Measurements from ENCODE around the gene ADAMTSL1.

The ADAMTSL1 gene

DNA sequence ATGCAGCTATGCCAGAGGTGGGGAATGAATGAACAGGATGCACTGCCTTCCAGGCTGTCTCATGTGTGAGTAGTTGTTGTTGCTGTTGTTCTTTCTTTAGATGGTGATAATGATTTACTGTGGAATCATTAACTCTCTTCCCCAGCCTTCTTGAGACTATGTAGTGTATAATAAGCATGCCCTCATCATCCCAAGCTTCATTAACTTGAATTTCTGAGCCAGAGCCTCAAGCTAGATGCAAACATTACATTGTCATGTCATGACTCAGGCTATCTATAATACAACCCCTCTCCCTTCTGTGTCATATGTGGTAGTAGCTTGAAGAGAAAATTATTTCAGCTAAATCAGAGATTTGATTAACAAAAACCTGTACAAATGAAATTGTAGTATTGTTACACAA, 10.0 kb upstream of the ADAMTSL1 start:
- DNase-seq (ENCODE audit: low read depth in 1 of 2, low spot score in 1 of 2), result no peak
- Histone ChIP-seq H3K4me3 (replicated peaks; ENCODE audit: insufficient read depth, low read length) (no peak overlapping the region), H3K27ac (replicated peaks) (no peak overlapping the region), H3K27me3 (ENCODE audit: insufficient read depth, poor library complexity, severe bottlenecking) (no peaks in the 10 kb centered on the region)
- TF ChIP-seq GABPA (IDR thresholded peaks at IDR 0.05; ENCODE audit: low read depth), result no peak
- TF ChIP-seq, protein P1, sequence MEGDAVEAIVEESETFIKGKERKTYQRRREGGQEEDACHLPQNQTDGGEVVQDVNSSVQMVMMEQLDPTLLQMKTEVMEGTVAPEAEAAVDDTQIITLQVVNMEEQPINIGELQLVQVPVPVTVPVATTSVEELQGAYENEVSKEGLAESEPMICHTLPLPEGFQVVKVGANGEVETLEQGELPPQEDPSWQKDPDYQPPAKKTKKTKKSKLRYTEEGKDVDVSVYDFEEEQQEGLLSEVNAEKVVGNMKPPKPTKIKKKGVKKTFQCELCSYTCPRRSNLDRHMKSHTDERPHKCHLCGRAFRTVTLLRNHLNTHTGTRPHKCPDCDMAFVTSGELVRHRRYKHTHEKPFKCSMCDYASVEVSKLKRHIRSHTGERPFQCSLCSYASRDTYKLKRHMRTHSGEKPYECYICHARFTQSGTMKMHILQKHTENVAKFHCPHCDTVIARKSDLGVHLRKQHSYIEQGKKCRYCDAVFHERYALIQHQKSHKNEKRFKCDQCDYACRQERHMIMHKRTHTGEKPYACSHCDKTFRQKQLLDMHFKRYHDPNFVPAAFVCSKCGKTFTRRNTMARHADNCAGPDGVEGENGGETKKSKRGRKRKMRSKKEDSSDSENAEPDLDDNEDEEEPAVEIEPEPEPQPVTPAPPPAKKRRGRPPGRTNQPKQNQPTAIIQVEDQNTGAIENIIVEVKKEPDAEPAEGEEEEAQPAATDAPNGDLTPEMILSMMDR (IDR thresholded peaks at IDR 0.05; ENCODE audit: insufficient read depth, low read length), result no peak
- TF ChIP-seq, protein P2, sequence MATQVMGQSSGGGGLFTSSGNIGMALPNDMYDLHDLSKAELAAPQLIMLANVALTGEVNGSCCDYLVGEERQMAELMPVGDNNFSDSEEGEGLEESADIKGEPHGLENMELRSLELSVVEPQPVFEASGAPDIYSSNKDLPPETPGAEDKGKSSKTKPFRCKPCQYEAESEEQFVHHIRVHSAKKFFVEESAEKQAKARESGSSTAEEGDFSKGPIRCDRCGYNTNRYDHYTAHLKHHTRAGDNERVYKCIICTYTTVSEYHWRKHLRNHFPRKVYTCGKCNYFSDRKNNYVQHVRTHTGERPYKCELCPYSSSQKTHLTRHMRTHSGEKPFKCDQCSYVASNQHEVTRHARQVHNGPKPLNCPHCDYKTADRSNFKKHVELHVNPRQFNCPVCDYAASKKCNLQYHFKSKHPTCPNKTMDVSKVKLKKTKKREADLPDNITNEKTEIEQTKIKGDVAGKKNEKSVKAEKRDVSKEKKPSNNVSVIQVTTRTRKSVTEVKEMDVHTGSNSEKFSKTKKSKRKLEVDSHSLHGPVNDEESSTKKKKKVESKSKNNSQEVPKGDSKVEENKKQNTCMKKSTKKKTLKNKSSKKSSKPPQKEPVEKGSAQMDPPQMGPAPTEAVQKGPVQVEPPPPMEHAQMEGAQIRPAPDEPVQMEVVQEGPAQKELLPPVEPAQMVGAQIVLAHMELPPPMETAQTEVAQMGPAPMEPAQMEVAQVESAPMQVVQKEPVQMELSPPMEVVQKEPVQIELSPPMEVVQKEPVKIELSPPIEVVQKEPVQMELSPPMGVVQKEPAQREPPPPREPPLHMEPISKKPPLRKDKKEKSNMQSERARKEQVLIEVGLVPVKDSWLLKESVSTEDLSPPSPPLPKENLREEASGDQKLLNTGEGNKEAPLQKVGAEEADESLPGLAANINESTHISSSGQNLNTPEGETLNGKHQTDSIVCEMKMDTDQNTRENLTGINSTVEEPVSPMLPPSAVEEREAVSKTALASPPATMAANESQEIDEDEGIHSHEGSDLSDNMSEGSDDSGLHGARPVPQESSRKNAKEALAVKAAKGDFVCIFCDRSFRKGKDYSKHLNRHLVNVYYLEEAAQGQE (IDR thresholded peaks at IDR 0.05; ENCODE audit: insufficient replicate concordance, low read depth), result no peak
- TF ChIP-seq SPI1 (IDR thresholded peaks at IDR 0.05; ENCODE audit: borderline replicate concordance, low read depth), result no peak
- no peak for TF ChIP-seq POLR2AphosphoS5 (IDR thresholded peaks at IDR 0.05; ENCODE audit: low read depth)

DNA sequence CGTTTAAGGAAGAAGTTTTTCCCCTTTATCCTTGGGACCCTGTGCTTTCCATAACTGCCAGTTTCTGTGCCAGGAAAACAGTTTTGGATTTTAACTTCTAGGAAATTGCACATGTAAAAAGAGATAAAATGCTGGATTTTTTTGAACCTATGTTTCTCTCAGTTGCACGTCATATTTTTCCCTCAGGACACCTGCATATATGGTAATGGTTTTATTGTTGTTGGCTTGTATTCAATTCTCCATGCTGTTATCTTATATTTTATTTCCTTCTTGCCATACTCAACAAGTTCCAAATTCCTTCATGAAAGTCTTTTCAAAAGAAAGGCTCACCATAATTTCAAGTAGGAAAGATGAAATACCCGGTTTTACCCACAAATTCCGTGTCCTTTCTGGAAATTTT, 7.9 kb upstream of the ADAMTSL1 start:
- DNase-seq (ENCODE audit: low read depth in 1 of 2, low spot score in 1 of 2), result no peak
- TF ChIP-seq POLR2AphosphoS5 (IDR thresholded peaks at IDR 0.05; ENCODE audit: low read depth) (no peak), SPI1 (IDR thresholded peaks at IDR 0.05; ENCODE audit: borderline replicate concordance, low read depth) (no peak), GABPA (IDR thresholded peaks at IDR 0.05; ENCODE audit: low read depth) (no peak)
- TF ChIP-seq, protein P1 (IDR thresholded peaks at IDR 0.05; ENCODE audit: insufficient read depth, low read length), result no peak
- TF ChIP-seq, protein P2 (IDR thresholded peaks at IDR 0.05; ENCODE audit: insufficient replicate concordance, low read depth), result no peak
- H3K27me3 ChIP-seq (ENCODE audit: insufficient read depth, poor library complexity, severe bottlenecking), result no peaks in the 10 kb centered on the region
- H3K4me3 ChIP-seq (replicated peaks; ENCODE audit: insufficient read depth, low read length), result no peak overlapping the region
- no peak overlapping the region for H3K27ac ChIP-seq (replicated peaks)

DNA sequence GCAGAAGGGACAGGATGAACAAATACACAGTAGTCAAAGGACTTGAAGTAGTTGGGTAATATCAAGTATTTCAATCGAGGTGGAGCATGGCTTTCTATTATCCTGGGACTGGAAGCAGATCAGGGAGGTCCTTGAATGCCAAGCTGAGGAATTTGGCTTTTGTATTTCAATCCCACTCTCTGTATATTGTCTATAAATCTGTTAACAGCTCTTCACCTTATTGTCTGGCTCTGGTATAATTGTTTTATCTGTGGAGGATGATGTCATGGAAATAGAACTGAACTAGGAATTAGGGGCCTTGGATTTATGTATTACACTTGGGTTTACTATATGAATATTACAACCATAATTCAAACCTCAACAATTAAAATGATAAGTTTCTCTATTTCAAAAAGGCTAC, 6.3 kb upstream of the ADAMTSL1 start:
- TF ChIP-seq GABPA (IDR thresholded peaks at IDR 0.05; ENCODE audit: low read depth) (no peak), POLR2AphosphoS5 (IDR thresholded peaks at IDR 0.05; ENCODE audit: low read depth) (no peak), SPI1 (IDR thresholded peaks at IDR 0.05; ENCODE audit: borderline replicate concordance, low read depth) (no peak)
- TF ChIP-seq, protein P1 (IDR thresholded peaks at IDR 0.05; ENCODE audit: insufficient read depth, low read length), result no peak
- TF ChIP-seq, protein P2 (IDR thresholded peaks at IDR 0.05; ENCODE audit: insufficient replicate concordance, low read depth), result no peak

More for the DNA sequence above, 6.3 kb upstream of the ADAMTSL1 start:
- H3K4me3 ChIP-seq (replicated peaks; ENCODE audit: insufficient read depth, low read length), result no peak overlapping the region
- DNase-seq (ENCODE audit: low read depth in 1 of 2, low spot score in 1 of 2), result no peak
- H3K27me3 ChIP-seq (ENCODE audit: insufficient read depth, poor library complexity, severe bottlenecking), result no peaks in the 10 kb centered on the region
- no peak overlapping the region for H3K27ac ChIP-seq (replicated peaks)

All from HL-60 (cell line).